ENCODE results near the gene TYK2. TPM values are rescaled to one million over a fixed set of nuclear protein-coding genes. Genes with fewer than 3 reads are reported as not detected.

TYK2 gene
- total and polyA plus RNA-seq, 9 of the 15 experiments (the other 6 are each of a cell fraction or from before 2014, with no cell fraction given): 15.0 to 182 (median 85.9) TPM

- TF ChIP-seq MYNN (IDR thresholded peaks at IDR 0.05) (no peak), MYNN (CRISPR knock-in tag; IDR thresholded peaks at IDR 0.05) (no peak), ZNF785 (CRISPR knock-in tag; IDR thresholded peaks at IDR 0.05) (no peak)
These were observed 18.8 kb downstream of the TYK2 start (continued) for GRCh38 chr19:10361569-10362011.

- Histone ChIP-seq H3K79me2 (ENCODE audit: control insufficient read depth, insufficient read depth, low read length) (no peaks in the 10 kb centered on the region), H3K4me3 (no peak overlapping the region), H3K27ac (ENCODE audit: extremely low read depth, low read depth, low read length) (no peak overlapping the region), H3K27me3 (ENCODE audit: control insufficient read depth in 2 of 2, insufficient read depth in 2 of 2, low read length in 2 of 2) (no peaks in the 10 kb centered on the region), H4K20me1 (replicated peaks; ENCODE audit: control insufficient read depth, insufficient read depth, low read length) (no peaks in the 10 kb centered on the region), H3K4me2 (ENCODE audit: insufficient read depth, low read length) (no peak overlapping the region), H3K9me3 (replicated peaks; ENCODE audit: control insufficient read depth, insufficient read depth, low read depth, low read length) (no peaks in the 10 kb centered on the region), H2AFZ (ENCODE audit: low read depth, low read length) (no peak overlapping the region), H3K4me1 (replicated peaks in 1 of 2; ENCODE audit: control insufficient read depth in 2 of 2, insufficient read depth in 2 of 2, low read length in 2 of 2) (peaks cover 0 to 29% of the 10 kb centered on the region in 2 experiments; a peak in 2 of 5 replicates), H3K9ac (ENCODE audit: insufficient read depth in 1 of 2, low read depth in 2 of 2, low read length in 2 of 2) (no peak overlapping the region; a peak in 1 of 4 replicates), H3K36me3 (ENCODE audit: control insufficient read depth, insufficient read depth, low read length) (peaks cover 69% of the 10 kb centered on the region; the same call in 2 of the 3 replicates), H3K9me1 (ENCODE audit: control insufficient read depth, insufficient read depth, low read length) (no peaks in the 10 kb centered on the region)
- in situ Hi-C loops (cut with MboI): no loop called here
- 90% methylated on average over 12 of the region's 12 CpGs for WGBS (ENCODE audit: insufficient coverage, low coverage, missing lambda C conversion rate)
- no TSS peak for BruUV-seq (replicated peaks)
- TF ChIP-seq NR0B1 (IDR thresholded peaks at IDR 0.05; ENCODE audit: partially characterized antibody): no peak
- peak; percentile 56 for TF ChIP-seq POLR2G (IDR thresholded peaks at IDR 0.05; ENCODE audit: low read depth, low read length)
- TF ChIP-seq, protein P1, sequence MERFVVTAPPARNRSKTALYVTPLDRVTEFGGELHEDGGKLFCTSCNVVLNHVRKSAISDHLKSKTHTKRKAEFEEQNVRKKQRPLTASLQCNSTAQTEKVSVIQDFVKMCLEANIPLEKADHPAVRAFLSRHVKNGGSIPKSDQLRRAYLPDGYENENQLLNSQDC (CRISPR knock-in tag; IDR thresholded peaks at IDR 0.05): no peak
- TF ChIP-seq RFX5 (IDR thresholded peaks at IDR 0.05; ENCODE audit: low read depth, low read length): no peak
- TF ChIP-seq ZNF583 (CRISPR knock-in tag; IDR thresholded peaks at IDR 0.05): no peak
- no peak for FAIRE-seq
- CTCF ChIA-PET (ENCODE audit: low intra/inter-chr PET ratio): interaction anchor here (0.6 kb wide), 1 partner anchor 18 kb away, joined by 3 read pairs; no protein-coding TSS in a partner anchor
- ATAC-seq: no peak
- POLR2A ChIA-PET: interaction anchor here (0.6 to 1.2 kb wide), 2 partner anchors 23 to 50 kb away, joined by 3 to 5 read pairs; partner anchors contain the start of gene RAVER1
- intact Hi-C loops (cut with micrococcal nuclease): no loop called here
- peak in 1 of 4 experiments; percentile 3 for DNase-seq (ENCODE audit: extremely low read depth in 1 of 4, low spot score in 3 of 4)
These were observed 23.9 kb downstream of the TYK2 start for GRCh38 chr19:10356431-10356830.

All from K562 (cell line).